ENCODE results near the gene LAMB3.

The LAMB3 gene

GRCh38 chr1:209618756-209619420 lies 33.3 kb downstream of the LAMB3 start:
- no peak overlapping the region for H3K4me3 ChIP-seq (ENCODE audit: low read depth, low read length)

- H3K4me3 ChIP-seq (ENCODE audit: low read depth, low read length) = no peak overlapping the region
Measured at GRCh38 chr1:209618291-209618690, 33.9 kb downstream of the LAMB3 start.

GRCh38 chr1:209617755-209618154 lies 34.5 kb downstream of the LAMB3 start:
- no peak overlapping the region for H3K4me3 ChIP-seq (ENCODE audit: low read depth, low read length)

GRCh38 chr1:209617047-209617673 lies 35.1 kb downstream of the LAMB3 start:
- no peak overlapping the region for H3K4me3 ChIP-seq (ENCODE audit: low read depth, low read length)

GRCh38 chr1:209616366-209617046 lies 35.7 kb downstream of the LAMB3 start:
- no peak overlapping the region for H3K4me3 ChIP-seq (ENCODE audit: low read depth, low read length)

- no peak overlapping the region for H3K4me3 ChIP-seq (ENCODE audit: low read depth, low read length)
Measured at GRCh38 chr1:209614906-209615305, 37.3 kb downstream of the LAMB3 start.

- no peak overlapping the region for H3K4me3 ChIP-seq (ENCODE audit: low read depth, low read length)
Measured at GRCh38 chr1:209614151-209614420, 38.1 kb downstream of the LAMB3 start.

- H3K4me3 ChIP-seq (ENCODE audit: low read depth, low read length) = no peak overlapping the region
Measured at GRCh38 chr1:209613400-209614150, 38.6 kb downstream of the LAMB3 start.

GRCh38 chr1:209612646-209613399 lies 39.4 kb downstream of the LAMB3 start:
- H3K4me3 ChIP-seq (ENCODE audit: low read depth, low read length) = no peak overlapping the region

GRCh38 chr1:209611771-209612570 lies 40.3 kb downstream of the LAMB3 start:
- H3K4me3 ChIP-seq (ENCODE audit: low read depth, low read length) = no peak overlapping the region

- H3K4me3 ChIP-seq (ENCODE audit: low read depth, low read length) = no peak overlapping the region
Measured at GRCh38 chr1:209610631-209610905, 41.7 kb downstream of the LAMB3 start.

GRCh38 chr1:209609791-209610630 lies 42.2 kb downstream of the LAMB3 start:
- H3K4me3 ChIP-seq (ENCODE audit: low read depth, low read length) = no peak overlapping the region

- no peak overlapping the region for H3K4me3 ChIP-seq (ENCODE audit: low read depth, low read length)
Measured at GRCh38 chr1:209609041-209609790, 43.0 kb downstream of the LAMB3 start.

GRCh38 chr1:209607795-209608178 lies 44.4 kb downstream of the LAMB3 start:
- no peak overlapping the region for H3K4me3 ChIP-seq (ENCODE audit: low read depth, low read length)

- no peak overlapping the region for H3K4me3 ChIP-seq (ENCODE audit: low read depth, low read length)
Measured at GRCh38 chr1:209607102-209607794, 45.0 kb downstream of the LAMB3 start.

- H3K4me3 ChIP-seq (ENCODE audit: low read depth, low read length) = no peak overlapping the region
Measured at GRCh38 chr1:209603877-209604276, 48.3 kb downstream of the LAMB3 start.

GRCh38 chr1:209601809-209602657 lies 50.2 kb downstream of the LAMB3 start:
- no peak overlapping the region for H3K4me3 ChIP-seq (ENCODE audit: low read depth, low read length)

Data from iPS-11a (cell line).